Ovary (tissue), 9 donors: ENCODE results near the gene ACTBL2. TPM values are rescaled to one million over a fixed set of nuclear protein-coding genes. Genes with fewer than 3 reads are reported as not detected.

ENCODE experiments used
- DNase-seq, 5 donors: peaks; one replicate each; pipeline ENCODE4 v3.0.0-alpha.2; 2019 to 2020
- H3K27ac ChIP-seq, 2 donors: fragments of 200-600 bp; one replicate each; pipeline versions ENCODE4 v1.5.1 to v1.8.0; 2019 to 2022
- H3K27me3 ChIP-seq: fragments of 200-600 bp; one replicate; pipeline ENCODE4 v1.8.0; 2022
- H3K36me3 ChIP-seq: fragments of 200-600 bp; sonication (generic); one replicate; pipeline ENCODE4 v1.5.1; 2019
- H3K4me1 ChIP-seq: one replicate; pipeline ENCODE4 v1.8.1; 2013; ENCODE audit warnings: mild to moderate bottlenecking, moderate library complexity; ENCODE audit not compliant: insufficient read depth
- H3K4me3 ChIP-seq: fragments of 200-600 bp; sonication (generic); one replicate; pipeline ENCODE4 v1.5.1; 2017
- H3K9me3 ChIP-seq, 2 donors: fragments of 200-600 bp in 1 of 2; sonication (generic) in 1 of 2; one replicate each; pipeline versions ENCODE4 v1.5.1 to v1.8.1; 2013 to 2019; ENCODE audit warnings: mild to moderate bottlenecking in 1 of 2, moderate library complexity in 1 of 2
- EP300 ChIP-seq: sonication (generic); formaldehyde crosslinking; IDR thresholded peaks from one replicate; pipeline ENCODE4 v1.6.1; 2017; ENCODE audit warnings: antibody characterized with exemption
- POLR2A ChIP-seq: fragments of 450-650 bp; IDR thresholded peaks from one replicate; pipeline ENCODE4 v1.6.1; 2017; ENCODE audit warnings: antibody characterized with exemption, mild to moderate bottlenecking, moderate library complexity
- WGBS, 3 donors: extraction: QIAGEN DNeasy Blood & Tissue Kit in 1 of 3; methylation state at CpG; one replicate each; pipeline versions ENCODE4 v1.1.5 to v1.1.7; 2013 to 2017; 5-methylcytosine and 5-hydroxymethylcytosine counted together
- intact Hi-C, 4 donors: fragments of 100-400 bp; cut with DNase I; formaldehyde crosslinking; loops; one replicate each; pipeline versions ENCODE4 v1.11.0 to v1.15.1; 2022 to 2023
- polyA plus RNA-seq, 2 donors: library from polyadenylated mRNA; stranded (reverse); fragments of 200-250 nt in 1 of 2; fragments of 350-450 nt in 1 of 2; fragmentation: Illumina TruSeq in 1 of 2; extraction: RNeasy Lipid Tissue Mini Kit (QIAGEN cat#74804) in 1 of 2; gene quantifications; one replicate each; pipeline ENCODE4 v1.2.3, GENCODE V29; 2013 to 2014
- total RNA-seq, 7 donors: library from RNA; depleted of rRNA in 2 of 7; stranded (reverse); fragments of >200 nt in 2 of 7; fragmentation: NEBNext Ultra II Directional in 3 of 7; extraction: Animal tissue kit (Norgen Biotek cat#: 25700) in 3 of 7; gene quantifications; one replicate each; pipeline versions ENCODE4 v1.1.0 to v1.2.4, GENCODE V29; 2016 to 2023
- TF ChIP-seq, protein P1 (sequence below), 3 donors: fragments of 450-650 bp in 2 of 3; fragments of 200-600 bp in 1 of 3; IDR thresholded peaks; one replicate each; pipeline versions ENCODE4 v1.5.1 to v1.8.0; 2016 to 2022; ENCODE audit warnings: antibody characterized with exemption in 3 of 3, mild to moderate bottlenecking in 1 of 3
- donor health status: DM: no; HTN: no; CAD: no; lungs with moderate emphysema.
- donor health status: DM: no; HTN: no; CAD: no.
- donor health status: Bipolar disorder and iron deficiency.
- donor health status: DM: yes; HTN: yes; CAD: no.
- donor health status: DM: no; HTN: no; CAD: no.
- donor health status: DM: yes; HTN: yes; CAD: no.

ACTBL2 gene
- total and polyA plus RNA-seq, 9 donors = 0.23 TPM; not detected in 8

DNA sequence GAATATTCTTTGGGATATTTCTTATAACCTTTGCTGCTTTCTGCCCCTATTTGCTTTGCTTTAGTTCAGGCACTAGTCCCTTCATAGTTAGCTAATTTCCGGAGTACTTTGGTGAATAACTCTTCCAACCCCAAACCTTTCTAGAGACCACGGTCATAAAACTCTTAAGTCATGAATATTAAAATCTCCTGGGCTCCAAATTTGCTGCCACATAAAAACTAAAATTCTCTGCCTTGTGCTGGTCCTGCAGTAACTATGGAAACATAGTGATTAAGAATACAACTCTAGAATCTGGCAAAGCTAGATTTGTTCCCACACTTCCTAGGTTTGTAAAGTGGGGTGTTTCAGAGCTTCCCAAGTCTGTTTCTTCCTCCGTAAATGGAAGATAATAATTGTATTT lies 10.0 kb upstream of the ACTBL2 start:
- 91 to 93% (median 91%) methylated on average over 3 of the region's 3 CpGs for WGBS, 3 donors
- no peaks in the 10 kb centered on the region for H3K36me3 ChIP-seq
- no peak overlapping the region for H3K4me3 ChIP-seq
- DNase-seq = no peak
- no peaks in the 10 kb centered on the region for H3K9me3 ChIP-seq
- TF ChIP-seq EP300 = no peak
- no peak for TF ChIP-seq POLR2A
- TF ChIP-seq, protein P1, sequence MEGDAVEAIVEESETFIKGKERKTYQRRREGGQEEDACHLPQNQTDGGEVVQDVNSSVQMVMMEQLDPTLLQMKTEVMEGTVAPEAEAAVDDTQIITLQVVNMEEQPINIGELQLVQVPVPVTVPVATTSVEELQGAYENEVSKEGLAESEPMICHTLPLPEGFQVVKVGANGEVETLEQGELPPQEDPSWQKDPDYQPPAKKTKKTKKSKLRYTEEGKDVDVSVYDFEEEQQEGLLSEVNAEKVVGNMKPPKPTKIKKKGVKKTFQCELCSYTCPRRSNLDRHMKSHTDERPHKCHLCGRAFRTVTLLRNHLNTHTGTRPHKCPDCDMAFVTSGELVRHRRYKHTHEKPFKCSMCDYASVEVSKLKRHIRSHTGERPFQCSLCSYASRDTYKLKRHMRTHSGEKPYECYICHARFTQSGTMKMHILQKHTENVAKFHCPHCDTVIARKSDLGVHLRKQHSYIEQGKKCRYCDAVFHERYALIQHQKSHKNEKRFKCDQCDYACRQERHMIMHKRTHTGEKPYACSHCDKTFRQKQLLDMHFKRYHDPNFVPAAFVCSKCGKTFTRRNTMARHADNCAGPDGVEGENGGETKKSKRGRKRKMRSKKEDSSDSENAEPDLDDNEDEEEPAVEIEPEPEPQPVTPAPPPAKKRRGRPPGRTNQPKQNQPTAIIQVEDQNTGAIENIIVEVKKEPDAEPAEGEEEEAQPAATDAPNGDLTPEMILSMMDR (IDR thresholded peaks at IDR 0.05) = no peak
- H3K27ac ChIP-seq = no peak overlapping the region
- intact Hi-C loops = no loop called here
- no peaks in the 10 kb centered on the region for H3K27me3 ChIP-seq
- peaks cover 2% of the 10 kb centered on the region for H3K4me1 ChIP-seq

DNA sequence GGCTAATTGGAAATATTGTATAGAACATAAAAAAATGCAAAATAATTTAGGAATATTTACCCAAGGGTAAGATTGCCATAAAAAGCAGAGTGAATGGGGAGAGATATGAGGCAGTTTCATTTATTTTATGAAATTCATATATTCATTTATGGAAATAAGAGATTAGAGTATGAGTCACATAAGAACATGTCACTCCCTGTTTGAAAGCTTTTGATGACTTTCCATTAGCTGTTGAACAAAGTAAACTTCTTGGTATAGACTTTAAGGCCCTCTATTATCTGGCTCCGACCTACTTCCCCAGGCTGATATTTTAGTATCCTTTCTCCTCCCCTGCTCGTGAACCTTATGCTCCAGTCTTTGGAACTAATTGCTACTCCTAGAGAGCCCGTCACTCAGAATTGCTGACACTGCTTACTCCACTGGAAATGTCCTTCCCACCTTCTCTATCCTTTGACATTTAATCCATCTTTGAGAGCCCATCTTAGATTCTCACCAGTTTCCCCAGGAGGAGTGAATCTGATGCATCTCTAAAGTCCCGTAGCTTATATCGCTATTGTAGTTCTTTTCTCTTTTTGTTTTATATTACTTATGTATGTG lies 8.9 kb upstream of the ACTBL2 start:
- TF ChIP-seq, protein P1 (IDR thresholded peaks at IDR 0.05) = no peak
- no peak for TF ChIP-seq EP300
- TF ChIP-seq POLR2A = no peak
- intact Hi-C loops = no loop called here

DNA sequence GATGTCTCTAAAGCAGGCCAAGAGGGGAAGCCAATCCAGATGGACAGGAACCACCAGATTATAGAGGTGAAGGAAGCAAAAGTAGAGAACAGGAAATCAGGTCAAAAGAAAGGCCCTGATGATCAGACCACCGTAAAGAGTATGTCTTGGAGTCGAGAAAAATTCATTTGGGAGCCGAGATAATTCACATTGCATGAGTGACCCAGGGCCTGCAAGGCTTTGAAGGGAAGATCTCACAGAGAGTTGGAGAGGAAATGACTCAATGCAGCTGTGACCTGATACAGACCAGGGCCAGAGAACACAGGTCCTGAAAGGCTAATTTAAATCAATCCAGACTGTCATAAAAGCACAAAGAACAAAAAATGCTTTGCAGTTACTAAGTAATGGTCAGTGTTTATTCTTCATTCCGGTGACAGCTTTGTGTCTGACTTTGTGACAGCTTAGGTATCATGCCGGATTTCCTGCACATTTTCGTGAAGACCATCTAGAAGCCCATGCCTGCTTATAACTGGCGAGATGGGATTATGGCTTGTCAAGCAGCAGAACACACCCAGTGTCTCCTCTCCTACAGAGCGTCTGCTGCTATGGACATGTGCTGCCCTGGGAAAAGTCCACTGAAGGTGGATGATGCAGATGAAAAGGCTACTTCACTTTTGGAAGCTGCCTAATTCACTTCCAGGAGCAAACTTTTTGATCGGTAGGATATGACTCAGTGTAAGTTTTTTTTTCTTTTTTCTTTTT lies 5.8 kb upstream of the ACTBL2 start:
- WGBS, 3 donors = 71 to 82% (median 78%) methylated on average over 9 of the region's 9 CpGs
- H3K4me1 ChIP-seq = no peaks in the 10 kb centered on the region
- no peak overlapping the region for H3K27ac ChIP-seq
- no peaks in the 10 kb centered on the region for H3K9me3 ChIP-seq
- no peak overlapping the region for H3K4me3 ChIP-seq
- DNase-seq = no peak
- H3K36me3 ChIP-seq = no peaks in the 10 kb centered on the region
- no peak for TF ChIP-seq EP300
- TF ChIP-seq, protein P1 (IDR thresholded peaks at IDR 0.05) = no peak
- TF ChIP-seq POLR2A = no peak
- no peaks in the 10 kb centered on the region for H3K27me3 ChIP-seq
- intact Hi-C loops = no loop called here

More for the DNA sequence above, 8.9 kb upstream of the ACTBL2 start:
- Histone ChIP-seq H3K4me1 (peaks cover 2% of the 10 kb centered on the region), H3K27ac (no peak overlapping the region), H3K27me3 (no peaks in the 10 kb centered on the region), H3K9me3 (no peaks in the 10 kb centered on the region), H3K4me3 (no peak overlapping the region), H3K36me3 (no peaks in the 10 kb centered on the region)
- WGBS, 3 donors = 95 to 98% (median 97%) methylated on average over 5 of the region's 5 CpGs
- DNase-seq = no peak

DNA sequence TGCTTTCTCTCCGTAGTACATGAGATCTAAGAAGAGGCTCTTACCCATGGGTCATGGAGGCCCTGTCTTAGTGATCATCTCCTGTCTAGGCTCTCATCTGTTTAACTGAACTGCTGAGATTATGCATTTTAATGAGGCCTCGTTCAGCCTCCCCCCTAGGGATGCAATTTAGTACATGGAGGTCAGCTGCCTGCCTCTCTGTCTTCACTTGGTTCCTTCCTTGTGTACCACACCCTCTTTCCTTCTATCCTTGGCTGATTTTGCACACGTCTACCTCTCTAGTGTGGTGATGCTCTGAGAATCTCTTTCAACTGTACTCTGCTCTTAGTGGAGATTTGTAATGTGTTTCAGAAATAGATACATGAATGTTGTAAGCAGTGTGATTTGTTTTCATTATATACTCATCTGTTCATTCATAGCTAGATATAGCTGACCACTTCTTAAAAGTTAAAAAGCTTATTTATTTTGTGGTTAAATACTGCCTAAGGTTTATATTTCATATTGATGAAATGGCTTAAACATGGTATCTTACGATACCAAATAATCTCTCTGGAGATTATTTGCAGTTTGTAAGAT lies 3.5 kb upstream of the ACTBL2 start:
- intact Hi-C loops = no loop called here
- no peaks in the 10 kb centered on the region for H3K4me1 ChIP-seq
- DNase-seq = no peak
- no peak overlapping the region for H3K4me3 ChIP-seq
- no peaks in the 10 kb centered on the region for H3K9me3 ChIP-seq
- H3K36me3 ChIP-seq = no peaks in the 10 kb centered on the region
- H3K27ac ChIP-seq = no peak overlapping the region
- H3K27me3 ChIP-seq = no peaks in the 10 kb centered on the region
- no peak for TF ChIP-seq EP300
- no peak for TF ChIP-seq POLR2A
- TF ChIP-seq, protein P1 (IDR thresholded peaks at IDR 0.05) = no peak
- 83 to 85% (median 84%) methylated on average over 4 of the region's 4 CpGs for WGBS, 3 donors
